ENCODE data around the gene LRRN2.
"Not testable (repeated sequence)": the region's sequence is repeated elsewhere in the genome, so short reads cannot be mapped to it uniquely, and the experiment has no call there.

LRRN2 gene

GRCh38 chr1:204571128-204571527 lies 114.4 kb downstream of the LRRN2 start:
- no peak for DNase-seq

DNA sequence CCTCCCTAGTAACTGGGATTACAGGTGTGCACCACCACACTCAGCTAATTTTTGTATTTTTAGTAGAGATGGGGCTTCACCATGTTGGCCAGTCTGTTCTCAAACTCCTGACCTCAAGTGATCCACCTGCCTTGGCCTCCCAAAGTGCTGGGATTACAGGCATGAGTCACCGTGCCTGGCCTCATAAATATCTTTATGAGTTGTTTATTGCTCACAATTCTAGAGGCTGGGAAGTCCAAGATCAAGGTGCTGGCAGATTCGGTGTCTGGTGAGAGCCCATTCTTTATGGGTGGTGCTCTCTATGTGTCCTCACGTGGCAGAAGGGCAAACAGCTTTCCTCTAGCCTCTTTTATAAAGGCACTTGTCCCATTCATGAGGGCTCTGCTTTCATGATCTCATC lies 115.5 kb downstream of the LRRN2 start:
- not testable (repeated sequence) for DNase-seq

- DNase-seq: no peak
Measured at GRCh38 chr1:204569478-204569877, 116.1 kb downstream of the LRRN2 start.

GRCh38 chr1:204568576-204569315 lies 116.8 kb downstream of the LRRN2 start:
- no peak for DNase-seq

Data from central memory CD4-positive, alpha-beta T cell (primary cell).